GM18505 (cell line): ENCODE measurements around the gene ABR.
"Not testable (repeated sequence)": the region's sequence is repeated elsewhere in the genome, so short reads cannot be mapped to it uniquely, and the experiment has no call there.

Experiments
- ATAC-seq: cut with Tn5 transposase; IDR thresholded peaks from one replicate; pipeline ENCODE4 v1.9.1; 2021; ENCODE audit not compliant: unreplicated experiment
- POLR2A ChIP-seq: IDR thresholded peaks from 4 replicates; pipeline ENCODE4 v1.6.1; 2011; ENCODE audit warnings: borderline replicate concordance; ENCODE audit not compliant: insufficient read depth, insufficient read length; ENCODE audit errors: extremely low read depth

ABR gene

DNA sequence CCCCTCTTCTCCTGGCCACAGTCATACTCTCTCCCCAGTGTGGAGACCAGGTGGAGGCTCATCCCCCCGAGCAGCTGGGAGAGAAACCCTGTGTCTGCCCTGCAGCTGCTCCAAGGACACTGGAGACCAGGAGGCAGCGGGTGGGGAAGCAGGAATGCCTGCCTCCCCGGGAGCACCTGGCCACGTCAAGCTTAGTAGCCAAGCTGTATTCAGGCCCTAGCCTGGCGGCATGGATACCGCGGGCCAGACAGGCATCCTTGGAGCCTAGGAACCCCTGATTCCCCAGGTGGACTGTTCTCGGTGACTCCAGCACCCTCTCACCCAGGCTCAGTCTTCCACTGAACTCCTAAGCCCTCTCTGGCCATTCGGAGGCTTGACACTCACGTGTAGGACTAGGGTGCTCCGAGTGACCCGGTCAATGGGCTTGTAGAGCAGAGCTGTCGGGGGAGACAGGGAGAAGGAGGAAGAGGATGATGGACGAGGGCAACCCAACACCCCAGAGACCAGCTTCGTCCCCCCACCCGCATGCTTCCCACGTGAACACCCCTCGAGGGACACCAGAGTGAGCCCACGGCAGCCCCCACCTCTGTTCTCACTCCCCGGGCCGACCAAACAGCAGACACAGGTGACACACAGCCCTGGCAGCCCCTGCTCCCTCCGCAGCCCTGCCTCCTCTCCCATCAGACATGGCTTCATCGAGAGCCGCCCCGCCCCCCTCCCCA, 106.4 kb downstream of the ABR start:
- ATAC-seq: no peak
- TF ChIP-seq POLR2A: no peak

DNA sequence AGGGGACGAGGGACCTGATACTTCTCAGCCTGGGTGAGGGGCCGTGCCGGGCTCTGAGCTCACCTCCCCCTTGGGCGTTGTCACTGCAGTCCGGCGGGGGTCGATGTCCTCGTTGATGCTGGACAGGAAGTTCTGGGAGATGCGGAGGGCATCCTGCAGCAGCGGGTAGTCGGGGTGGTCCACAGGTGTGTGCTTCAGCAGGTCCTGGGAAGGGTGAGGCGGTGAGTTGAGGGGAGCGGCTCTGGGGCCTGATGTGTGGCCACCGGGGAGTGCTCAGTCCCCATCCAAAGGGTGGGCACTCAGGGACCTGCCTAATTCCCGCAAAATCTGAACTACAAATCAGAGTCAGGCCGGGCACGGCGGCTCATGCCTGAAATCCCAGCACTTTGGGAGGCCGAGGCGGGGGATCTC, 107.2 kb downstream of the ABR start:
- ATAC-seq: no peak
- no peak for TF ChIP-seq POLR2A

DNA sequence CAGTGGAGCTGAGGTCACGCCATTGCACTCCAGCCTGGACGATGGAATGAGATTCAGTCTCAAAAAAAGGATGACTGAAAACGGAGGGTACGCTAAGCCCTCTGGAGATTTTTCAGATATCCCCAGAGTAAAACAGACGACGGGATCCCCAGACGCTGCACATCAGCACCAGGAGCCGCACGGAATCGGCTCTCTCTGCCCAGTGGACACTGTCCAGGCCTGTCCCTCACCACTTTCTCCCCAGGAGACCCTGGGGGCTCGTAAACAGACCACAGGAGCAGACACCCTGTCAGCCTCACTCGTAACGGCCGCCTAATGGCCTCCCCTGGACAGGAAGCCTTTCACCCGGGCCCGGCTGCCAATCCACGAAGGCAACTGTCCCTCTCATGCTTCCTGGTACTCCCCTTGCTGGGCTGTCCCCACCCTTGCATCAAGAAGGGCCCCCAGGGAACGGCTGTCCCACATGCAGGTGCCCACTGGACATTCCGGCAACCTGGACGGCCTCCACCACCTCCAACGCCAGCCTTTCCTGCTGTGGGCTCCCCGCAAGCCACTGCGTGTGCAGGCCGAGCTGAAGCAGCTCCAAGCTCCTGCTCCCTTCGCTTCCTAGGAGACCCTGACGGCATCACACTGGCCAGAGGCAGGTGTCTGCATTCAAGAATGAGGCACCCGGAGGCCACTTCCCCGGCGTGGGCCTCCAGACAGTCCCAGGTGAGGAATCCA, 108.5 kb downstream of the ABR start:
- ATAC-seq: no peak
- TF ChIP-seq POLR2A: no peak

DNA sequence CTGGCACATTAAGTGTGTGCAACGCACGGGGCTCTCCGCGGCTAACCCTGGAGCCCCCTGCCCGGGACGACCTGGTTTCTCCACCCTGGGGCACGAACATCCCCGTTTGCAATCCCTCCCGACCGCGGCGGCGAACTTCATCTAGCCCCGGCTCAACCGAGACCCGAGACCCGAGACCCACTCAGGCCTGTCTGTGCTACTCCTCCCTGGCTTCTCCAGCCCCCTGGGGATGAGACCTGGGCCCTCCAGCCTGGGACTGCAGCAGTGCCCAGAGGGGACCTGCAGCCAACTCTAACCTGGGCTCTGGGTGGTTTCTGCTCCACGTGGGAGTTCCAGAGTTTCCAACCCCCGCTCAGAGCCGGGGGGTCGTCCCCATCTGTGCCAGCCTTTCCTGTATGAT, 109.4 kb downstream of the ABR start:
- ATAC-seq: no peak
- no peak for TF ChIP-seq POLR2A

DNA sequence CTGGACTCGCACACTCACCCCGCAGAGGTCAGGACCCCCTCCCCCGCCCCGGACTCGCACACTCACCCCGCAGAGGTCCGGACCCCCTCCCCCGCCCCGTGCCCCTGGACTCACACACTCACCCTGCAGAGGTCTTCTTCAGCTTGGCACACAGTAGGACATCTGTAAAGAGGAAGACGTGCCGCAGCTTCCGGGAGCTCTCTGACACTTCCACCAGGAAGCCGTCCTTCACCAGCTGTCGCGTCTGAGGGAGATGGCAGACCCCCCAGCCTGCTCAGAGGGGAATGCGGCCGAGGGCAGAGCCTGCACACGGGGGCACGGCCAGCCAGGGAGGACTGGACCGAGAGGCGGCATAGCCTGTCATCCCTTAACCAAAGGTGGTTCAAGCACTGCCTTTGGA, 109.9 kb downstream of the ABR start:
- no peak for TF ChIP-seq POLR2A
- ATAC-seq: no peak

DNA sequence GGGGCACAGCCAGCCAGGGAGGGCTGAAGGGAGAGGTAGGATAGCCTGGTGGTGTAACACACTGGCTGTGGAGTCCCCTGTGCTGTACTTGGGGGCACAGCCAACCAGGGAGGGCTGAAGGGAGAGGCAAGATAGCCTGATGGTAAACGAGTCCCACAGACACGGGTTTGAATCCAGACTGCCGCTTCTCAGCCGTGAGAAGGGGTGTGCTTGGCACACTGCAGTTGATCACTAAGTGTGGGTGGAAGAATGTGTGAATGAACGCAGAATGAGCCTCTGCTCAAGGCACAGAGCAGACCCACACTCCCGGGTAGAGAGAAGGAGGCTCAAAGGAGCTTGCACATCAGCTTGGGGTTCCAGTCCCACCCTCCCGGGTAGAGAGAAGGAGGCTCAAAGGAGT, 111.4 kb downstream of the ABR start:
- no peak for ATAC-seq

DNA sequence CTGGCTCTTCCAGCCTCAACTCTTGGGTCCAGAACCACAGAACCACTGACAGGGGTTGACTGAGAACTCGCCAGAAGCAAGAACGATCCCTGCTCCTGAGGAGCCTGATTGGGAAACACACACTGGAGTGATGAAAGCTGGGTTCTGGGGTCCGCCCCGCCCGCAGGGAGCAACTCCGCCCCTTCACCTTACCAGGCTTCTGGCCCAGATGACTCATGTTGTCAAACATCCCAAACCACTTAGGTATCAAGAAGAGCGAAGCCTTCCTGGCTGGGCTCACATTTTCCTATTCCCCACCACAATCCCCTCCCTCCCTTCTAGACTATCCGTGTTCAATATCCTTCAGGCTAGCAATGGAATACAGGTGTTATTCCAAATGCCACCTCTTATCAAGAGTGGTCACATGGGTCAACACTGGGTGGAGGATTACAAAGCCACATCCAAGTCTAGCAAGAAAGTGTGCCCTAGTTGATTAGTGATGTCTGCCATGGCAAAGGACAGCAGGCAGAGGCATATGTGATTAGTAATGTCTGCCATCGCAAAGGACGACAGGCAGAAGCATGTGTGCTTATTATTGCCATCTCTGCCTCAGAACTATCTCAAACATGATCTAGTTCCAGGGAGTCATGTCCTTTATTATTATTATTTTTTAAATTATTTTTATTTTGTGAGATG, 112.4 kb downstream of the ABR start:
- no peak for ATAC-seq
- no peak for TF ChIP-seq POLR2A

More for the DNA sequence above, 111.4 kb downstream of the ABR start:
- TF ChIP-seq POLR2A: no peak

DNA sequence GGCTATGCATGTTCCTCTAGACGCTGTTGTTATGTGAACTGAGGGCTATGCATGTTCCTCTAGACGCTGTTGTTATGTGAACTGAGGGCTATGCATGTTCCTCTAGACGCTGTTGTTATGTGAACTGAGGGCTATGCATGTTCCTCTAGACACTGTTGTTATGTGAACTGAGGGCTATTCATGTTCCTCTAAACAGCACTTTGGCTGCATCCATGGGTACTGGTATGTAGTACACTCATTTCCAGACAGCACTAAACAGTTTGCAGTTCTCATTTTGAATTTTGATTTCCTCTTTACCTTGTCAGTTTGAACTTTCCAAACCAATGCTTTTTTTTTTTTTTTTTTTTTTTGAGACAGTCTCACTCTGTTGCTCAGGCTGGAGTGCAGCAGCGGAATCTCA, 114.4 kb downstream of the ABR start:
- not testable (repeated sequence) for ATAC-seq

DNA sequence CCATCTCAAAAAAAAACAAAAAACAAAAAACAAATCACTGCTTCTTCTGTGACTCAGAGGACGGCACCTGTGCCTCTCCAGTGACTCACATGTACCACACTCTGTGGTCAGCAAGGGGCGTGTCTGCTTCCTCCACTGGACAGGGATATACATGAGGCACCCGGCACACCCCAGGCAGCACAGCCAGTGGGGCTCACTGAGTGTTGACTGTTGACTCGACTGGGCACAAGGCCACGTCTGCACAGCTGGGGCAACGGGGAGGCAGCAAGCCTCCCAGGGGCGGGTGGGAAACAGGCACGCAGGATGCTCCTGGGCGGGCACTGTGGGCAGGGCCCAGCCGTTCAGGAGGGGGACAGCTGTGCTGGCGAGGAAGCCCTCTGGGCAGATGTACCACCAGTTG, 118.8 kb downstream of the ABR start:
- no peak for ATAC-seq
- TF ChIP-seq POLR2A: no peak

DNA sequence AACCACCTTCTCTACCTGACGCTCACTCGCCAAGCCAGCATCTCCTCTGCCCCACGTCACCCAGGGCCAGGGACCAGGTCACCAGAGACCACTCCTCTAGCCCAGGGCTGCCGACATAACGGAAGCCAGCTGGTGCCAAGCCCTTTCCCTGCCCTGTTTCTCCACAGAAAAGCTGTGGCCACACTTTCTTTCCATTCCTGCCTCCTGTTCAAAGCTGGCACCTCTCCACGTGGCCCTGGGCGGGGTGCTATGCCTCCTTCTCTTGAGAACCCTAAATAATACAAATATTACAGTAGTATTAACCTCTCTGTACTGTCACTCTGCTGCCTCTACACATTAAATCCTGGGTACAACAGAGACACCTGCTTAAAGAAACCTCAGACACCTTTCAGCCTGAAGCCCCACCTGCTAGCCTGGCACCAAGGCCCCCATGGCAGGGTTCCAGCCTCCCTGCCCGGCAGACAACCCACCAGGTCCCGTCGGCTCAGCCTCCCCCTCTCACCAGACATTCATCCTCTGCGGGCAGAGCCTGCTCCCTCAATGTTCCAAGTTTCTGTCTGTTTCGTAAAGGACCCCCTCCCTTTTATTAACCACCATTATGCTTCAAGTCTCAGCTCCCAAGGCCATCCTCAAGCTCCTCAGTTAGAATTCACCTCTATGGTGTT, 120.5 kb downstream of the ABR start:
- no peak for TF ChIP-seq POLR2A
- no peak for ATAC-seq

DNA sequence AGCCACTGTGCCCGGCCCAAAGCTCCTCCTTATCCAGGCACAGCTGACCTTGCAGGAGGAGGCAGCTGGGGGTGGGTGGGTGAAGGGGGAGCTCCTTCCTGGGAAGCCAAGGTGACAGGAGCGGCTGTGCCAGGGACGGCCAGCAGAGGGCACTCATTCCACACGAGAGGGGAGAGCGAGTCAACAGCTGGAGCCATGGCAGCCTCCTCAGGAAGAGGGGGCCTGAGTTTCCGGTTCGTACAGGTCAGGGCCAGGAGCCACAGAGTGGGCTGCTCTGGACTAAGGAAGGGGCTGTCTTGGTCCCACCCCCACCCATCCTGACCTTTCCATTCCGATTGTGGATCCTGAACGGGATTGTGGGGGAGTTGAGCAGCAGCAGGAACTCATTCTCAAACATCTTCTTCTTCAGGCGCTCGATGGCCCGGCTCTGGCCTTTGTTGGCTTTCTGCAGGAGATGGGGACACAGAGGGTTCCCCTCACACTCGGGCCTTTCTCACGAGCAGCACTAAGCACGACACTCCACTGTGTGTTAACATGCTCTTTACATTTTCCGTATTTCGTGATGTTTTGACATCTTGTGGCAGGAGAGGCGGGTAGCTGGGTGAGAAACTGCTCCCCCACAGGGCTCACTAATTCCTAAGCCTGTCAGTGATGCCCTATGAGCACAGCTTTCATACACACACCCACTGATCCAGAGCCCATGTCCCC, 121.2 kb downstream of the ABR start:
- no peak for TF ChIP-seq POLR2A
- ATAC-seq: no peak

DNA sequence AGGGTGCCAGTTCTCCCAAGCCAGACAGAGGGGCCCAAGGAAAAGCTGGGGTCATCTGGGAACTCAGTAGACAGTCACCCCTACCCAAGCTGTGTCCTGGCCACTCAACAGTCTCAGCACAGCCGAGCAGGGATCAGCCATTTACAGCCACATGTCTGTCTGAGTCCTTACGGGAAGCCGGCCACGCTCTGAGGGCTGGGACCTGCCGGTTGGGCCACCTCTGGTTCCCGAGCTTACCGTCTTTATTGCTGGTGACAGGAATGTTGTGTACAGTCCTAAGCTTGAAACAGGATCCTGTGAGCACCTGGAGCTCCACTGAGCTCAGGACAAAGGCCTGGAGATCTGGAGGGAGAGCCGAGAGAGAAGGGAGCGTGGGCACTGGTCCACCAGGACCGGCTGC, 123.0 kb downstream of the ABR start:
- no peak for ATAC-seq
- no peak for TF ChIP-seq POLR2A
